ENCODE data around the gene PROB1. TPM values are rescaled to one million over a fixed set of nuclear protein-coding genes. Genes with fewer than 3 reads are reported as not detected.

PROB1 gene
- total and polyA plus RNA-seq, 2 of the 8 experiments (the other 6 are each of a cell fraction or from before 2014, with no cell fraction given): 0.89 to 3.1 TPM

DNA sequence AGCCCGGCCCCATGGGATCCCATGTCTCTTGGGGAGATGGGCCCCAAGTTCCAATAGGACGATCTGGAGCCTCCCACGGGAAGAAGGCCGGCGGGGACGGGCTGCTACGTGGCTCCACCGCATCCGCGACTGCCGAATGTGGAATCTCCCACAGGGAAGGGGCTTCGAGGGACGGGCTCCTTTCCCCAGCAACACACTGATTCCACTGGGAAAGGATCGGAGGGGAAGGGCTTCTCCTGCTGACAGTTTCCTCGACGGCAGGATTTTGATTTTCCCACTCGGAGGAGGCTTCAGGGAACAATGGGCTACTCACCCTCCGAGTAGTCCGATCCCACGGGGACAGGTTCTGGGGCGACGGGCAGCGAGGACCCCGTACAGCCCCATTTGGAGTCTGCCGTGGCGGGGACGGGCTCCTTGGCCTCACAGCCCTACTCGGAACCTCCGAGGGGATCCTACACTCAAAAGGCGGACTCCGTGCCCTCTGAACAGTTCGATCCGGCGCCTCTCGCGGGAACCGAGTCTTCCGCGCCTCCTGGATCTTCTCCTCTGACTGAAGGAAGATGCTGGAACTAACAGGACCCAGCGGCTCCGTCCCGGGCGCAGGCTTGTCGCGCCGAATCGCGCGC lies 1.3 kb downstream of the PROB1 start (continued):
- TF ChIP-seq PHF8 (conservative IDR thresholded peaks at IDR 0.05; ENCODE audit: low read depth, low read length) (no peak), CREB1 (IDR thresholded peaks at IDR 0.05) (no peak)
